Retinal pigment epithelial cell (primary cell): ENCODE results near the gene DUOX2.

ENCODE experiments used
- DNase-seq: peaks from one replicate; pipeline ENCODE4 v3.0.0-alpha.2; 2010; ENCODE audit warnings: low read depth
- H3K4me3 ChIP-seq: 2 replicates; pipeline ENCODE4 v1.5.1; 2011; ENCODE audit warnings: mild to moderate bottlenecking, low read length, control low read depth, moderate library complexity
- CTCF ChIP-seq: conservative IDR thresholded peaks from 2 replicates; pipeline ENCODE4 v1.5.1; 2011; ENCODE audit warnings: low read depth, low read length, control low read depth, inconsistent platforms

DUOX2 gene

GRCh38 chr15:45155739-45156138 is 41.8 kb upstream of the DUOX2 start:
- H3K4me3 ChIP-seq, result no peak overlapping the region
- TF ChIP-seq CTCF, result no peak
- no peak for DNase-seq

- no peak overlapping the region for H3K4me3 ChIP-seq
- TF ChIP-seq CTCF, result no peak
- DNase-seq, result no peak
Measured at GRCh38 chr15:45151998-45152828, 38.2 kb upstream of the DUOX2 start.

GRCh38 chr15:45150997-45151396 is 37.0 kb upstream of the DUOX2 start:
- no peak for DNase-seq
- no peak overlapping the region for H3K4me3 ChIP-seq
- no peak for TF ChIP-seq CTCF

- H3K4me3 ChIP-seq, result no peak overlapping the region
- DNase-seq, result no peak
- no peak for TF ChIP-seq CTCF
Measured at GRCh38 chr15:45150481-45150880, 36.5 kb upstream of the DUOX2 start.

GRCh38 chr15:45149060-45149459 is 35.1 kb upstream of the DUOX2 start:
- no peak overlapping the region for H3K4me3 ChIP-seq
- TF ChIP-seq CTCF, result no peak

GRCh38 chr15:45148076-45149059 is 34.4 kb upstream of the DUOX2 start:
- H3K4me3 ChIP-seq, result no peak overlapping the region
- no peak for DNase-seq
- no peak for TF ChIP-seq CTCF

More at GRCh38 chr15:45149060-45149459, 35.1 kb upstream of the DUOX2 start:
- DNase-seq, result no peak
